B cell (primary cell): ENCODE data around the gene ELFN1. TPM values are rescaled to one million over a fixed set of nuclear protein-coding genes. Genes with fewer than 3 reads are reported as not detected.

ENCODE experiments used
- ATAC-seq: fragments of 200-7000 bp; cut with Tn5 transposase; one replicate; pipeline ENCODE4 v1.10.0; 2021; ENCODE audit warnings: low read depth, mild to moderate bottlenecking, moderate number of reproducible peaks, moderate library complexity
- CTCF ChIA-PET: fragments of 350-600 bp; sonication (Branson Sonifier 250); formaldehyde crosslinking; loops from one replicate; lab custom pipeline; 2021; ENCODE audit warnings: antibody characterized with exemption, inconsistent platforms; lab: Charles Lee
- POLR2A ChIA-PET: fragments of 350-600 bp; sonication (Branson Sonifier 250); formaldehyde crosslinking; loops from one replicate; lab custom pipeline; 2021; ENCODE audit warnings: antibody characterized with exemption; lab: Charles Lee
- DNase-seq: peaks from one replicate; pipeline ENCODE4 v3.0.0; 2013
- H2AFZ ChIP-seq: 2 replicates; pipeline ENCODE4 v1.6.1; 2012; ENCODE audit warnings: mild to moderate bottlenecking, low read depth, low read length; ENCODE audit not compliant: insufficient read depth, poor library complexity, severe bottlenecking
- H3K27ac ChIP-seq, 2 donors: 1 replicate in 1 of 2; 2 replicates in 1 of 2; pipeline ENCODE4 v1.5.1; 2012 to 2013; ENCODE audit warnings: low read length in 2 of 2, mild to moderate bottlenecking in 2 of 2, moderate library complexity in 1 of 2
- H3K27me3 ChIP-seq, 4 experiments: fragments of 200-600 bp in 1 of 4; sonication (generic) in 1 of 4; replicated peaks in 1 of 4; 1 replicate in 2 of 4; 2 replicates in 2 of 4; pipeline versions ENCODE4 v1.6.1 to v1.7.0; 2013 to 2016; ENCODE audit warnings: low read length in 3 of 4, mild to moderate bottlenecking in 2 of 4, mixed read lengths in 1 of 4, moderate library complexity in 1 of 4; ENCODE audit not compliant: insufficient read depth in 4 of 4, control insufficient read depth in 3 of 4; ENCODE audit errors: control extremely low read depth in 1 of 4
- H3K36me3 ChIP-seq, 2 experiments: replicated peaks in 1 of 2; 1 replicate in 1 of 2; 2 replicates in 1 of 2; pipeline versions ENCODE4 v1.6.1 to v1.7.1; 2013; ENCODE audit warnings: low read length in 1 of 2; ENCODE audit not compliant: insufficient read depth in 2 of 2, control insufficient read depth in 1 of 2; ENCODE audit errors: control extremely low read depth in 1 of 2, extremely low read depth in 1 of 2
- H3K4me1 ChIP-seq, 2 donors: fragments of 200-600 bp in 1 of 2; sonication (generic) in 1 of 2; 1 replicate in 1 of 2; 2 replicates in 1 of 2; pipeline versions ENCODE4 v1.5.1 to v1.6.1; 2013 to 2017; ENCODE audit warnings: low read length in 2 of 2; ENCODE audit not compliant: control insufficient read depth in 2 of 2, insufficient read depth in 2 of 2
- H3K4me2 ChIP-seq: replicated peaks from 2 replicates; pipeline ENCODE3; 2012; ENCODE audit warnings: mild to moderate bottlenecking, low read depth, low read length; ENCODE audit not compliant: poor library complexity, severe bottlenecking
- H3K4me3 ChIP-seq, 5 experiments: fragments of 200-600 bp in 1 of 5; sonication (generic) in 1 of 5; 1 replicate in 3 of 5; 2 replicates in 2 of 5; pipeline versions ENCODE4 v1.5.1 to v1.7.0; 2011 to 2016; ENCODE audit warnings: low read length in 4 of 5, mild to moderate bottlenecking in 4 of 5, low read depth in 2 of 5, control low read depth in 1 of 5, moderate library complexity in 1 of 5; ENCODE audit not compliant: insufficient read depth in 1 of 5; ENCODE audit errors: control extremely low read depth in 1 of 5, extremely low read depth in 1 of 5
- H3K79me2 ChIP-seq: fragments of 200-600 bp; sonication (generic); one replicate; pipeline ENCODE4 v1.6.0; 2016; ENCODE audit warnings: low read length; ENCODE audit not compliant: control insufficient read depth, insufficient read depth
- H3K9ac ChIP-seq: fragments of 200-600 bp; sonication (generic); 2 replicates; pipeline ENCODE4 v1.6.1; 2017; ENCODE audit warnings: mild to moderate bottlenecking, low read length, moderate library complexity
- H3K9me3 ChIP-seq, 3 donors: one replicate each; pipeline versions ENCODE4 v1.6.1 to v1.7.1; 2013; ENCODE audit warnings: low read length in 2 of 3; ENCODE audit not compliant: control insufficient read depth in 2 of 3, insufficient read depth in 1 of 3; ENCODE audit errors: control extremely low read depth in 1 of 3
- H4K20me1 ChIP-seq: 2 replicates; pipeline ENCODE4 v1.6.0; 2012; ENCODE audit warnings: mild to moderate bottlenecking, low read length; ENCODE audit not compliant: insufficient read depth, control insufficient read depth, poor library complexity, severe bottlenecking
- H3K27ac Mint-ChIP-seq: one replicate; pipeline ENCODE4 v1.8.0; 2021; ENCODE audit warnings: mixed read lengths
- H3K27me3 Mint-ChIP-seq: one replicate; pipeline ENCODE4 v1.8.0; 2021; ENCODE audit warnings: mixed read lengths
- H3K4me1 Mint-ChIP-seq: one replicate; pipeline ENCODE4 v1.8.0; 2021; ENCODE audit warnings: mixed read lengths
- H3K4me3 Mint-ChIP-seq: one replicate; pipeline ENCODE4 v1.8.0; 2021; ENCODE audit warnings: mixed read lengths
- H3K9me3 Mint-ChIP-seq: one replicate; pipeline ENCODE4 v1.8.0; 2022; ENCODE audit warnings: mixed read lengths; ENCODE audit not compliant: insufficient read depth
- EZH2 ChIP-seq: IDR thresholded peaks from 2 replicates; pipeline ENCODE4 v1.6.1; 2012; ENCODE audit warnings: borderline replicate concordance, low read depth, mild to moderate bottlenecking, moderate library complexity, low read length; ENCODE audit not compliant: insufficient read depth, poor library complexity, severe bottlenecking
- WGBS: methylation state at CpG from one replicate; pipeline ENCODE4 v1.1.5; 2013; ENCODE audit warnings: missing lambda C conversion rate; ENCODE audit not compliant: insufficient coverage; 5-methylcytosine and 5-hydroxymethylcytosine counted together
- intact Hi-C: fragments of 100-400 bp; cut with micrococcal nuclease; formaldehyde crosslinking; loops from one replicate; pipeline ENCODE4 v1.10.0; 2022
- polyA plus RNA-seq: library from polyadenylated mRNA; depleted of rRNA; stranded (reverse); fragments of >200 nt; gene quantifications from 2 replicates; pipeline ENCODE4 v1.2.3, GENCODE V29; 2012
- total RNA-seq, 2 donors: library from RNA; stranded (reverse); fragments of 120-200 nt in 1 of 2; gene quantifications; 1 replicate in 1 of 2; 2 replicates in 1 of 2; pipeline versions ENCODE4 v1.2.3 to v1.2.4, GENCODE V29; 2013 to 2022
- TF ChIP-seq, protein P1 (sequence below): fragments of 200-600 bp; IDR thresholded peaks from one replicate; pipeline ENCODE4 v1.8.0; 2022; ENCODE audit warnings: antibody characterized with exemption, mild to moderate bottlenecking

The ELFN1 gene
- total and polyA plus RNA-seq, 2 donors (not counting 1 experiment from before 2014, with no cell fraction given), result 0.12 TPM; not detected in 1

DNA sequence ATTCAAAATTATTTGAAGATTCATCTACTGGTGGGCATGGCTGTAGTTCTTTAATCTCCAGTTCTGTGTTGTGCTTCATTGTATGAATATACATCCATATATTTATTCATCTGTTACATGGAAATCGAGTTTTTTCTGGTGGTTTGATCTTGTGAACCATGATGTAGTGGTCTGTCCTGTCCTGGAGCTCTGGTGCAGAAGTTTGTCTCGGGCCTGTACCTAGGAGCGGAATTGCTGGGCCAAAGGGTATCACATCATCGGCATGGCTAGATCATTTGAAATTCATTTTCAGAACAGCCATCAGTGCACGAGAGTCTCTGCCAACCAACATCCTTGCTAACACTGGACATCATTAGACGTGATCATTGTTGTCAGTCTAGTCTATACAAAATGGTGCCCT is 107.0 kb downstream of the ELFN1 start:
- Histone ChIP-seq H3K27ac (no peak overlapping the region), H3K4me2 (no peak overlapping the region), H4K20me1 (no peaks in the 10 kb centered on the region), H3K9me3 (peaks cover 1 to 17% (median 7%) of the 10 kb centered on the region in 3 donors), H3K4me1 (no peaks in the 10 kb centered on the region), H3K27me3 (no peaks in the 10 kb centered on the region), H3K79me2 (no peaks in the 10 kb centered on the region), H2AFZ (no peak overlapping the region), H3K4me3 (no peak overlapping the region), H3K36me3 (no peaks in the 10 kb centered on the region), H3K9ac (no peak overlapping the region)
- WGBS, result 83% methylated on average over 3 of the region's 6 CpGs
- peaks cover 11% of the 10 kb centered on the region for H3K27me3 Mint-ChIP-seq
- intact Hi-C loops, result no loop called here
- TF ChIP-seq, protein P1, sequence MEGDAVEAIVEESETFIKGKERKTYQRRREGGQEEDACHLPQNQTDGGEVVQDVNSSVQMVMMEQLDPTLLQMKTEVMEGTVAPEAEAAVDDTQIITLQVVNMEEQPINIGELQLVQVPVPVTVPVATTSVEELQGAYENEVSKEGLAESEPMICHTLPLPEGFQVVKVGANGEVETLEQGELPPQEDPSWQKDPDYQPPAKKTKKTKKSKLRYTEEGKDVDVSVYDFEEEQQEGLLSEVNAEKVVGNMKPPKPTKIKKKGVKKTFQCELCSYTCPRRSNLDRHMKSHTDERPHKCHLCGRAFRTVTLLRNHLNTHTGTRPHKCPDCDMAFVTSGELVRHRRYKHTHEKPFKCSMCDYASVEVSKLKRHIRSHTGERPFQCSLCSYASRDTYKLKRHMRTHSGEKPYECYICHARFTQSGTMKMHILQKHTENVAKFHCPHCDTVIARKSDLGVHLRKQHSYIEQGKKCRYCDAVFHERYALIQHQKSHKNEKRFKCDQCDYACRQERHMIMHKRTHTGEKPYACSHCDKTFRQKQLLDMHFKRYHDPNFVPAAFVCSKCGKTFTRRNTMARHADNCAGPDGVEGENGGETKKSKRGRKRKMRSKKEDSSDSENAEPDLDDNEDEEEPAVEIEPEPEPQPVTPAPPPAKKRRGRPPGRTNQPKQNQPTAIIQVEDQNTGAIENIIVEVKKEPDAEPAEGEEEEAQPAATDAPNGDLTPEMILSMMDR, result no peak
- no peak for TF ChIP-seq EZH2
- DNase-seq (no peak), ATAC-seq (no peak)
- POLR2A ChIA-PET, result no interaction called here
- H3K4me3 Mint-ChIP-seq, result no peak overlapping the region
- H3K4me1 Mint-ChIP-seq, result no peaks in the 10 kb centered on the region
- CTCF ChIA-PET, result no interaction called here
- peaks cover 11% of the 10 kb centered on the region for H3K9me3 Mint-ChIP-seq
- no peak overlapping the region for H3K27ac Mint-ChIP-seq

DNA sequence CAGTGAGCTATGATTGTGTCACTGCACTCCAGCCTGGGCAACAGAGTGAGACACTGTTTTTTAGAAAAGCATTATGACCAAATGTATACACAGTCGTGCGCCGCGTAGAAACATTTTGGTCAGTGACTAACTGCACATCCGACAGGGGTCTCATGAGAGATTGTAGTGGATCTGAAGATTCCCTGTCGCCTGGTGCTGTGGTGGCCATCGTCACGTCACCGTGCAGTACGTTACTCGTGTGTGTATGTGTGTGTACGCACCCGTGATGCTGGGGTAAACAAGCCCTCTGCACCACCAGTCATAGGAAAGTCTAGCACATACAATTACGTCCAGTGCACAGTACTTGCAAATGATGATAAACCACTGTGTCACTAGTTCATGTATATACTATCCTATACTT is 109.4 kb downstream of the ELFN1 start:
- Histone ChIP-seq H3K36me3 (no peaks in the 10 kb centered on the region), H2AFZ (no peak overlapping the region), H4K20me1 (no peaks in the 10 kb centered on the region), H3K4me1 (no peaks in the 10 kb centered on the region), H3K4me3 (no peak overlapping the region), H3K9ac (no peak overlapping the region), H3K27ac (no peak overlapping the region), H3K79me2 (no peaks in the 10 kb centered on the region), H3K27me3 (no peaks in the 10 kb centered on the region), H3K4me2 (no peak overlapping the region), H3K9me3 (peaks cover 1 to 13% (median 7%) of the 10 kb centered on the region in 3 donors)
- H3K9me3 Mint-ChIP-seq, result peaks cover 5% of the 10 kb centered on the region
- WGBS, result 100% methylated on average over 4 of the region's 14 CpGs
- no peak for TF ChIP-seq EZH2
- TF ChIP-seq, protein P1, result no peak
- intact Hi-C loops, result no loop called here
- H3K4me1 Mint-ChIP-seq, result no peaks in the 10 kb centered on the region
- ATAC-seq (no peak), DNase-seq (no peak)
- H3K27me3 Mint-ChIP-seq, result peaks cover 11% of the 10 kb centered on the region
- no peak overlapping the region for H3K4me3 Mint-ChIP-seq
- ChIA-PET CTCF (no interaction called here), POLR2A (no interaction called here)
- no peak overlapping the region for H3K27ac Mint-ChIP-seq
